ENCODE results near the gene PLCXD3.
"Not testable (repeated sequence)": the region's sequence is repeated elsewhere in the genome, so short reads cannot be mapped to it uniquely, and the experiment has no call there.

DNA sequence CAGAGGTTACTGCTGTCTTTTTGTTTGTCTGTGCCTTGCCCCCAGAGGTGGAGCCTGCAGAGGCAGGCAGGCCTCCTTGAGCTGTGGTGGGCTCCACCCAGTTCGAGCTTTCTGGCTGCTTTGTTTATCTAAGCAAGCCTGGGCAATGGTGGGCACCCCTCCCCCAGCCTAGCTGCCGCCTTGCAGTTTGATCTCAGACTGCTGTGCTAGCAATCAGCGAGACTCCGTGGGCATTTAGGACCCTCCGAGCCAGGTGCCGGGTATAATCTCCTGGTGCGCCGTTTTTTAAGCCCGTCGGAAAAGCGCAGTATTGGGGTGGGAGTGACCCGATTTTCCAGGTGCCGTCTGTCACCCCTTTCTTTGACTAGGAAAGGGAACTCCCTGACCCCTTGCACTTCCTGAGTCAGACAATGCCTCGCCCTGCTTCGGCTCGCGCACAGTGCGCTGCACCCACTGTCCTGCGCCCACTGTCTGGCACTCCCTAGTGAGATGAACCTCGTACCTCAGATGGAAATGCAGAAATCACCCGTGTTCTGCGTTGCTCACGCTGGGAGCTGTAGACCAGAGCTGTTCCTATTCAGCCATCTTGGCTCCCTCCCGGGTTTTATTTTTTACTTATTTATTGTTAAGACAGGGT is 16.8 kb downstream of the PLCXD3 start:
- TF ChIP-seq, protein P1, sequence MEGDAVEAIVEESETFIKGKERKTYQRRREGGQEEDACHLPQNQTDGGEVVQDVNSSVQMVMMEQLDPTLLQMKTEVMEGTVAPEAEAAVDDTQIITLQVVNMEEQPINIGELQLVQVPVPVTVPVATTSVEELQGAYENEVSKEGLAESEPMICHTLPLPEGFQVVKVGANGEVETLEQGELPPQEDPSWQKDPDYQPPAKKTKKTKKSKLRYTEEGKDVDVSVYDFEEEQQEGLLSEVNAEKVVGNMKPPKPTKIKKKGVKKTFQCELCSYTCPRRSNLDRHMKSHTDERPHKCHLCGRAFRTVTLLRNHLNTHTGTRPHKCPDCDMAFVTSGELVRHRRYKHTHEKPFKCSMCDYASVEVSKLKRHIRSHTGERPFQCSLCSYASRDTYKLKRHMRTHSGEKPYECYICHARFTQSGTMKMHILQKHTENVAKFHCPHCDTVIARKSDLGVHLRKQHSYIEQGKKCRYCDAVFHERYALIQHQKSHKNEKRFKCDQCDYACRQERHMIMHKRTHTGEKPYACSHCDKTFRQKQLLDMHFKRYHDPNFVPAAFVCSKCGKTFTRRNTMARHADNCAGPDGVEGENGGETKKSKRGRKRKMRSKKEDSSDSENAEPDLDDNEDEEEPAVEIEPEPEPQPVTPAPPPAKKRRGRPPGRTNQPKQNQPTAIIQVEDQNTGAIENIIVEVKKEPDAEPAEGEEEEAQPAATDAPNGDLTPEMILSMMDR (IDR thresholded peaks at IDR 0.05; ENCODE audit: low read depth, low read length): not testable (repeated sequence)
- not testable (repeated sequence) for TF ChIP-seq EZH2phosphoT487 (IDR thresholded peaks at IDR 0.05; ENCODE audit: low read depth)
